ENCODE data around the gene PRKCH.

PRKCH gene

GRCh38 chr14:61558271-61558670 is 236.9 kb downstream of the PRKCH start:
- TF ChIP-seq CTCF (IDR thresholded peaks at IDR 0.05; ENCODE audit: low read depth, low read length, missing control alignments) = no peak
- H3K4me3 ChIP-seq (ENCODE audit: low read depth, low read length) = no peak overlapping the region
- DNase-seq (ENCODE audit: low read depth) = no peak

- TF ChIP-seq CTCF (IDR thresholded peaks at IDR 0.05; ENCODE audit: low read depth, low read length, missing control alignments) = no peak
- no peak for DNase-seq (ENCODE audit: low read depth)
- H3K4me3 ChIP-seq (ENCODE audit: low read depth, low read length) = no peak overlapping the region
Observed at GRCh38 chr14:61559641-61560201, 238.3 kb downstream of the PRKCH start.

- DNase-seq (ENCODE audit: low read depth) = no peak
- TF ChIP-seq CTCF (IDR thresholded peaks at IDR 0.05; ENCODE audit: low read depth, low read length, missing control alignments) = no peak
- H3K4me3 ChIP-seq (ENCODE audit: low read depth, low read length) = no peak overlapping the region
Observed at GRCh38 chr14:61560323-61560722, 238.9 kb downstream of the PRKCH start.

GRCh38 chr14:61561104-61561503 is 239.7 kb downstream of the PRKCH start:
- no peak for TF ChIP-seq CTCF (IDR thresholded peaks at IDR 0.05; ENCODE audit: low read depth, low read length, missing control alignments)
- no peak overlapping the region for H3K4me3 ChIP-seq (ENCODE audit: low read depth, low read length)
- no peak for DNase-seq (ENCODE audit: low read depth)

GRCh38 chr14:61561657-61562276 is 240.4 kb downstream of the PRKCH start:
- no peak for DNase-seq (ENCODE audit: low read depth)
- H3K4me3 ChIP-seq (ENCODE audit: low read depth, low read length) = no peak overlapping the region
- TF ChIP-seq CTCF (IDR thresholded peaks at IDR 0.05; ENCODE audit: low read depth, low read length, missing control alignments) = no peak

- no peak for DNase-seq (ENCODE audit: low read depth)
- TF ChIP-seq CTCF (IDR thresholded peaks at IDR 0.05; ENCODE audit: low read depth, low read length, missing control alignments) = no peak
- H3K4me3 ChIP-seq (ENCODE audit: low read depth, low read length) = no peak overlapping the region
Observed at GRCh38 chr14:61562321-61563161, 241.2 kb downstream of the PRKCH start.
